KOPT-K1 (cell line): ENCODE results near the gene SCNN1G.

ENCODE experiments used
- H3K27ac ChIP-seq: fragments of 200-600 bp; sonication (generic); 2 replicates; pipeline ENCODE4 v1.5.1; 2016; ENCODE audit warnings: antibody characterized with exemption, mild to moderate bottlenecking, low read depth, low read length; ENCODE audit not compliant: poor library complexity, severe bottlenecking
- H3K36me3 ChIP-seq: fragments of 200-600 bp; sonication (generic); 2 replicates; pipeline ENCODE4 v1.5.1; 2017; ENCODE audit warnings: antibody characterized with exemption, mild to moderate bottlenecking, low read length, moderate library complexity; ENCODE audit not compliant: insufficient read depth
- H3K9me3 ChIP-seq: fragments of 200-600 bp; sonication (generic); 2 replicates; pipeline ENCODE4 v1.5.1; 2017; ENCODE audit warnings: antibody characterized with exemption, low read length, mild to moderate bottlenecking; ENCODE audit not compliant: insufficient read depth, poor library complexity, severe bottlenecking

The SCNN1G gene

GRCh38 chr16:23146877-23147601 is 35.5 kb upstream of the SCNN1G start:
- Histone ChIP-seq H3K27ac (no peak overlapping the region), H3K36me3 (no peaks in the 10 kb centered on the region), H3K9me3 (no peaks in the 10 kb centered on the region)

- Histone ChIP-seq H3K27ac (no peak overlapping the region), H3K36me3 (no peaks in the 10 kb centered on the region), H3K9me3 (no peaks in the 10 kb centered on the region)
Observed at GRCh38 chr16:23147666-23148065, 34.9 kb upstream of the SCNN1G start.

- Histone ChIP-seq H3K9me3 (no peaks in the 10 kb centered on the region), H3K36me3 (no peaks in the 10 kb centered on the region), H3K27ac (no peak overlapping the region)
Observed at GRCh38 chr16:23148166-23148512, 34.4 kb upstream of the SCNN1G start.

DNA sequence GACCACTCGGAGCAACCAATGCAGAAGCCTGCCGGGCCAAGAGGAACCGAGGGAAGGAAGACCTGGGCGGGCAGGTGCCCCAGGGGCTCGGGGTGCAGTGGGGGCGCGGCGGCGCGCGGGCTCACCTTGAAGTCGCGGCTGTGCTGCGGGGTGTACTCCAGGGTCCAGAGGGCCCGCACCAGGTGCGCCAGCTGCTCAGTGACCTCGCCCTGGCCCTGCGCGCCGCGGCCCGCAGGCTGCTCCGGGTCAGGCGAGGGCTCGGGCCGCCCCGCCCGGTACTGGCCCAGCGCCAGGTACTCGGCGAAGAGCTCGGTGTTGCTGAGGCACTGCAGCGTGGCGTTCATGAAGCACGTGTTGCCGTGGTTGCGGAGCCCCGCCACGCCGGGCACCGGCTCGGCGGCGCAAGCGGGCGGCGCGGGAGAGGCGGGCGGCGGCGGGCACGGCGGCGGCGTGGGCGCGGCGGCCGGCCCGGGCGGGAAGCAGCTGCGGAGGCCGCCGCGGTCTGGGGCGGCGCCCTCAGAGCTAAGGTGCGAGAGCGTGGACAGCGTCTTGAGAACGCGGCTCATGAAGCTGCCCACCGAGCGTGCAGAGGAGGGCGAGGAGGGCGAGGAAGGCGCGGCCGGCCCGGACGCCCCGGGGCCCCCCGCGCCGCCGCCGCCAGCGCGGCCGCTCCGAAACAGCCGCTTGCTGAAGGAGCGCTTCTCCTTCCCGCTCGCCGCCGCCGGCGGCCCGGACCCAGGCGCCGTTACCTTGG is 33.9 kb upstream of the SCNN1G start:
- H3K27ac ChIP-seq, result no peak overlapping the region

DNA sequence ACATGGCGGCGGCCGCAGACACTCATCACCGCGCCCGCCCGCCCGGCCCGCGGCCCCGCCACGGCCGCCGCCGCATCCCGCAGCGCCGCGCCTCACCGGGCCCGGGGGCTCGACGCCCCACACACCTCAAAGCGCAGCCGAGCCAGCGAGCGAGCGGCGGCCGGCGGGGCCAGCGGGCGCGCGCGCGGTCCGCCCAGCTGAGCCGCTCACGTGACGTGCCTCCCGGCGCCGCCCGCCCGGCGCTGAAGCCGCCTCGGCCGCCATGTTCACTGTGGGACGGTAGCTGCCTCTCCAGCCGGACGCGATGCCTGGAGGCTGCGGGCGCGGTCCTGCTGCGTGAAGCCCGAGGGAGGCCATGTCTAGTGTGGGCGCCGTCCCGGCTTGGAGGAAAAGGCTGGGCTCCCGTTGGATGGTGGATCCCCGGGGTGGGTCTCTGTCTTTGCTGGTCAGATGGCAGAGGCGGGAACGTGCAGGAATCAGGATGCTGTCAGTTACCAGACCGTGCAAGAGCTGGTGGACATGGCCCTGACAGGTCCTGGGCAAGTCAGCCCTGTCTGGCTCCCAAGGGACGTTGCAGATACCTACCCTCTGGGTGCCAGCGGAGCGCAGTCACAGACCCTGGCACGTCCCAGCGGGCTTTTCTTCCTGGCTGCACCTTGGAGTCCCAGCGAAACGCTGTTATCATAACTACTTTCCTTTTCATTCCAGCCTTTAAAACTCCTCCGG is 33.1 kb upstream of the SCNN1G start, which contains the start of gene USP31:
USP31 (minus strand) TSS at position 186 of the 726 bp plus-strand sequence; CDS start at position 4, 182 bp downstream.
- Histone ChIP-seq H3K27ac (peak within 1 kb of the TSS; percentile 33), H3K9me3 (no peaks in the 10 kb centered on the region)

More for the DNA sequence above, 33.9 kb upstream of the SCNN1G start:
- Histone ChIP-seq H3K9me3 (no peaks in the 10 kb centered on the region), H3K36me3 (no peaks in the 10 kb centered on the region)

DNA sequence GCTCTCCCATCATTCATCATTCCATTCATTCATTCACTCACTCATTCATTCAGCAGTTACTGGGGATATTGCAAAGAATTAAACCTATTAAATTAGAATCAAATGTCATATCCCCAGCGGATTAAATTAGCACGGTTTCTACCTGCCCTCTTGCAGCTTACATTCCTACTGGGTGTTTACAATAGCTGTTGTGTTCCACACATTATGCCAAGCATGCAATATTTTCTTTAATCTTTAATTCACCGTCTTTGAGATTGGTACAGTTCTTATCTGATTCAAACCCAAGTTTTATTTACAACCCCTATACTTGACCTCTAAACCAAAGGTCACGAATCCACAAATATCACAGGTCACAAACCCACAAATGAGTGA is 32.6 kb upstream of the SCNN1G start:
- no peaks in the 10 kb centered on the region for H3K36me3 ChIP-seq
- no peaks in the 10 kb centered on the region for H3K9me3 ChIP-seq
- H3K27ac ChIP-seq, result no peak overlapping the region

More for the DNA sequence above, 33.1 kb upstream of the SCNN1G start, which contains the start of gene USP31:
- H3K36me3 ChIP-seq, result no peaks in the 10 kb centered on the region

DNA sequence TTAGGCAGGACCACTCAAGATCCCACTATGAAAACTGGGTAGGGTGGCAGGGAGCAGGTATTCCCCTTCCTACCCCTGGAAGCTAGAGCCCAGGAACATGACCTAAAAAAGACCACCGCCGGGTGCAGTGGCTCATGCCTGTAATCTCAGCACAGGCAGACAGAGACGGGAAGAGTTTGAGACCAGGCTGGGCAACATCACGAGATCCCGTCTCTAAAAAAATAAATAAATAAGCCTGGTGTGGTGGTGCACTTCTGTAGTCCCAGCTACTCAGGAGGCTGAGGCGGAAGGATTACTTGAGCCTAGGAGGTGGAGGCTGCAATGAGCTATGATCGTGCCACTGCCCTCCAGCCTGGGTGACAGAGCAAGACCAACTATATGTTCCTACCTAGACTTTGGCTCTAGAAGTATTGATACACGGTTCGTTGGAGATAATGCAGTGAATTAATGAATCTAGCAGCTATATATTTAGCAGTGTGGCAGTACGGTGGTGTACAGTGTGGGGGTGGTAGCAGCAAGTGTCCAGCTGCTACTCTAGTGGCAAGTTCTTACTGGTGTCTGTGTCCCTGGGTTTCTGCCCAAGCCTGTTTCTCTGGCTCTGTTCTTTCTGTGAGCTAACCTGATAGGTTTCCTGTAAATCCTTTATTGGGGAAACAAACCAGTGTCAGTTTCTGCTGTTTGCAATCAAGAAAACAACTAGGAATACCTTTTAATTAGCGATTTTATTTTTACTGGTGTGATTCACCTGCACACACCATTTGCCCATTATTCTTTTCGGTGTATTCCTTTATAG is 30.0 kb upstream of the SCNN1G start:
- no peak overlapping the region for H3K27ac ChIP-seq
- H3K36me3 ChIP-seq, result no peaks in the 10 kb centered on the region

GRCh38 chr16:23155445-23156049 is 27.0 kb upstream of the SCNN1G start:
- Histone ChIP-seq H3K9me3 (no peaks in the 10 kb centered on the region), H3K27ac (no peak overlapping the region), H3K36me3 (no peaks in the 10 kb centered on the region)

More for the DNA sequence above, 30.0 kb upstream of the SCNN1G start:
- H3K9me3 ChIP-seq, result no peaks in the 10 kb centered on the region

GRCh38 chr16:23156110-23156509 is 26.4 kb upstream of the SCNN1G start:
- H3K27ac ChIP-seq, result no peak overlapping the region
- H3K36me3 ChIP-seq, result no peaks in the 10 kb centered on the region
- H3K9me3 ChIP-seq, result no peaks in the 10 kb centered on the region

- no peaks in the 10 kb centered on the region for H3K36me3 ChIP-seq
- H3K9me3 ChIP-seq, result no peaks in the 10 kb centered on the region
- H3K27ac ChIP-seq, result no peak overlapping the region
Observed at GRCh38 chr16:23156946-23157460, 25.5 kb upstream of the SCNN1G start.

DNA sequence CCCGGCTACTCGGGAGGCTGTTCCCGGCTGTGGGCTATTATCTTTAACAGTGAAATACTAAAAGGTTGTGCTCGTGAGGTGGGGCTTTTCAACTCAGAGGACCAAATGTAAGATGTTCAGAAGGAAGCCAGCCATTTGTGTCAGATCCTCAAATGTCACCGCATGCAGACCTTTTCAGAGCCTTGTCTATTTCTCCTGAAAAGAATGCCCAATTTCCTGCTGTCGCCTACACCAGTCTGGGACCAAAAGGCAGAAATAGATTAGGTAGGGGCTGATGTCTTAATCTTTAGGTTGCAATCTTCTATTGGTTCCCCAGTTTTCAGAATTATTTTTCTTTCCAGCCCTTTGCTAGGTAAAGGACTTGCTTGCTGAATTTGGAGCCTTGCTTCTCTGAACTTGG is 24.4 kb upstream of the SCNN1G start:
- H3K9me3 ChIP-seq, result no peaks in the 10 kb centered on the region
- H3K36me3 ChIP-seq, result no peaks in the 10 kb centered on the region
- no peak overlapping the region for H3K27ac ChIP-seq

- Histone ChIP-seq H3K9me3 (peaks cover 3% of the 10 kb centered on the region), H3K36me3 (no peaks in the 10 kb centered on the region), H3K27ac (no peak overlapping the region)
Observed at GRCh38 chr16:23160082-23160481, 22.5 kb upstream of the SCNN1G start.

DNA sequence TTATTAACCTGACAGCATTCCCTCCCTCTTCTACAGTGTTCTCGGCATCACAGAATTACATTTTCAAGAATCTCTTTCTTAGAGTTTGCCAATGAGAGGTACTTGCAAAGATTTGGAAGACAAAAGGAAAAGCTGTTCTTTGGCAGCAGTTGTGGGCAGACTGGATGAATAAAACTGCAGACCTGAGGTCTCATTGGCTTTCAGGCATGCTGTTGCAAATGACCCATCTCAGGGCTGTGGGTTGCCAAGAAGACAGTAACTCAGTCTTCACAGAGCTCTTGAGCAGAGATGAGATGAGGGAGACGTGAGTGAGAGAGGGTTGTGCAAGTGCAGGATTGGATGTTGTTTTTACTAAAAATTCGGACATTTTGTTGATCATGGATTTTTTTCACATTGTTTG is 22.0 kb upstream of the SCNN1G start:
- H3K27ac ChIP-seq, result no peak overlapping the region
- peaks cover 3% of the 10 kb centered on the region for H3K9me3 ChIP-seq
- no peaks in the 10 kb centered on the region for H3K36me3 ChIP-seq

DNA sequence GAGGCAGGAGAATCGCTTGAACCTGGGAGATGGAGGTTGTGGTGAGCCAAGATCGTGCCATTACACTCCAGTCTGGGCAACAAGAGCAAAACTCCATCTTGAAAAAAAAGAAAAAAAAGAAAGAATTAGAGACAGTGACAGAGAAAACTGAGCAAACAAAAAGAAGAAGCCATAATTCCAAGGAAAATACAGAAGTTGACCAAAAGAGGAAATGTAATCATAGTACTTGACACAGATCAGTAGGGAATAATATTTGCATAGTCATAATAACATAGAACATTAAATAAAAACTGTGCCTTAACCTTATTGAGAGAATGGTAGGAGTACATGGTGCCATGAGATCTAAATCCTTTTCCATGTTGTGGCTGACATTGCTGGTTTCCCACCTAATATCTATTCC is 18.6 kb upstream of the SCNN1G start:
- H3K27ac ChIP-seq, result no peak overlapping the region
- H3K9me3 ChIP-seq, result peaks cover 8% of the 10 kb centered on the region
- no peaks in the 10 kb centered on the region for H3K36me3 ChIP-seq
